PC-3 (cell line): ENCODE data around the gene TTLL12. TPM values are rescaled to one million over a fixed set of nuclear protein-coding genes. Genes with fewer than 3 reads are reported as not detected.

Experiments used
- ATAC-seq: fragments of 200-7000 bp; cut with Tn5 transposase; 2 replicates; pipeline ENCODE4 v1.9.1; 2020; ENCODE audit warnings: mild to moderate bottlenecking, moderate library complexity
- BruUV-seq: library from RNA; stranded (reverse); fragments of 400-500 nt; replicated peaks from 2 replicates; lab custom pipeline; 2021; lab: Mats Ljungman, UMichigan
- CTCF ChIA-PET: fragments of 300-600 bp; sonication (Branson Sonifier 250); formaldehyde crosslinking; loops from one replicate; lab custom pipeline; 2022; ENCODE audit warnings: antibody characterized with exemption; lab: Charles Lee
- POLR2A ChIA-PET: fragments of 300-600 bp; sonication (Branson Sonifier 250); formaldehyde crosslinking; loops from one replicate; lab custom pipeline; 2022; ENCODE audit warnings: antibody characterized with exemption; ENCODE audit not compliant: unreplicated experiment; lab: Charles Lee
- DNase-seq: peaks from one replicate; pipeline ENCODE4 v3.0.0-alpha.2; 2015
- H2AFZ ChIP-seq: fragments of 300-600 bp; sonication (generic); 2 replicates; pipeline ENCODE4 v1.6.0; 2016; ENCODE audit warnings: antibody characterized with exemption, low read length
- H3F3A ChIP-seq: fragments of 300-600 bp; sonication (generic); one replicate; pipeline ENCODE4 v1.6.0; 2017; ENCODE audit warnings: antibody characterized with exemption, low read length, control low read depth, mild to moderate bottlenecking; ENCODE audit not compliant: unreplicated experiment
- H3K27ac ChIP-seq: fragments of 300-600 bp; sonication (generic); 2 replicates; pipeline ENCODE4 v1.5.1; 2016; ENCODE audit warnings: mild to moderate bottlenecking, low read length
- H3K27me3 ChIP-seq: fragments of 300-600 bp; sonication (generic); 2 replicates; pipeline ENCODE4 v1.6.1; 2016; ENCODE audit warnings: low read length, mixed read lengths
- H3K36me3 ChIP-seq: fragments of 300-600 bp; sonication (generic); 2 replicates; pipeline ENCODE4 v1.6.1; 2016; ENCODE audit warnings: low read depth, mixed run types, low read length, mixed read lengths
- H3K4me1 ChIP-seq: fragments of 300-600 bp; sonication (generic); 2 replicates; pipeline ENCODE4 v1.5.1; 2016; ENCODE audit warnings: low read length; ENCODE audit not compliant: insufficient read depth
- H3K4me2 ChIP-seq: fragments of 300-600 bp; sonication (generic); 2 replicates; pipeline ENCODE4 v1.6.0; 2016; ENCODE audit warnings: low read length
- H3K4me3 ChIP-seq: fragments of 300-600 bp; sonication (generic); 2 replicates; pipeline ENCODE4 v1.5.1; 2016; ENCODE audit warnings: mild to moderate bottlenecking, low read length, mixed read lengths
- H3K79me2 ChIP-seq: fragments of 300-600 bp; sonication (generic); 2 replicates; pipeline ENCODE4 v1.6.1; 2017; ENCODE audit warnings: low read length, mixed read lengths
- H3K9ac ChIP-seq: fragments of 300-600 bp; sonication (generic); 2 replicates; pipeline ENCODE4 v1.6.0; 2016; ENCODE audit warnings: mild to moderate bottlenecking, low read length
- H3K9me2 ChIP-seq: fragments of 300-600 bp; sonication (generic); replicated peaks from 2 replicates; pipeline ENCODE4 v1.6.1; 2016; ENCODE audit warnings: mixed run types, low read length, mixed read lengths
- H3K9me3 ChIP-seq: fragments of 300-600 bp; sonication (generic); 2 replicates; pipeline ENCODE4 v1.6.1; 2016; ENCODE audit warnings: low read length, mixed read lengths
- H4K20me1 ChIP-seq: fragments of 300-600 bp; sonication (generic); 2 replicates; pipeline ENCODE4 v1.6.1; 2016; ENCODE audit warnings: low read length, mixed read lengths
- CTCF ChIP-seq: fragments of 300-600 bp; sonication (generic); conservative IDR thresholded peaks from 2 replicates; pipeline ENCODE4 v1.5.1; 2017; ENCODE audit warnings: antibody characterized with exemption, low read depth, mild to moderate bottlenecking, low read length
- EZH2 ChIP-seq: fragments of 300-600 bp; sonication (generic); IDR thresholded peaks from one replicate; pipeline ENCODE4 v1.6.1; 2017; ENCODE audit warnings: antibody characterized with exemption, mild to moderate bottlenecking, low read length; ENCODE audit not compliant: unreplicated experiment
- EZH2phosphoT487 ChIP-seq: fragments of 300-600 bp; sonication (generic); IDR thresholded peaks from 2 replicates; pipeline ENCODE4 v1.6.1; 2018; ENCODE audit warnings: mild to moderate bottlenecking, antibody characterized with exemption, low read length, borderline replicate concordance
- intact Hi-C: fragments of 100-400 bp; cut with micrococcal nuclease; formaldehyde crosslinking; loops from 2 replicates; pipeline ENCODE4 v1.9.0; 2023
- total RNA-seq: library from RNA; depleted of rRNA; stranded (reverse); fragments of >200 nt; gene quantifications from 2 replicates; pipeline ENCODE4 v1.2.3, GENCODE V29; 2014

The TTLL12 gene
- total RNA-seq, 1 experiment from 2014 or later, result 48.9 TPM

- TF ChIP-seq CTCF (no peak), EZH2phosphoT487 (no peak), EZH2 (no peak)
- Histone ChIP-seq H3K79me2 (no peaks in the 10 kb centered on the region), H3K4me2 (no peak overlapping the region), H3K4me1 (no peaks in the 10 kb centered on the region), H3K4me3 (no peak overlapping the region), H3K9me3 (no peaks in the 10 kb centered on the region), H3K36me3 (no peaks in the 10 kb centered on the region), H2AFZ (no peak overlapping the region), H3F3A (no peaks in the 10 kb centered on the region), H3K27me3 (no peaks in the 10 kb centered on the region), H3K27ac (no peak overlapping the region), H3K9me2 (no peaks in the 10 kb centered on the region), H3K9ac (no peak overlapping the region), H4K20me1 (no peaks in the 10 kb centered on the region)
- intact Hi-C loops, result no loop called here
- ChIA-PET CTCF (no interaction called here), POLR2A (no interaction called here)
- DNase-seq (no peak), ATAC-seq (no peak)
- no TSS peak for BruUV-seq
Observed at GRCh38 chr22:43168471-43169309, 18.2 kb downstream of the TTLL12 start.

GRCh38 chr22:43167001-43167589 lies 19.8 kb downstream of the TTLL12 start:
- Histone ChIP-seq H3K9me3 (no peaks in the 10 kb centered on the region), H3K9ac (no peak overlapping the region), H3K4me2 (no peak overlapping the region), H3K9me2 (no peaks in the 10 kb centered on the region), H3K36me3 (no peaks in the 10 kb centered on the region), H3K27me3 (no peaks in the 10 kb centered on the region), H2AFZ (no peak overlapping the region), H3F3A (no peaks in the 10 kb centered on the region), H3K4me1 (no peaks in the 10 kb centered on the region), H3K27ac (no peak overlapping the region), H3K4me3 (no peak overlapping the region), H4K20me1 (no peaks in the 10 kb centered on the region), H3K79me2 (no peaks in the 10 kb centered on the region)
- DNase-seq (no peak), ATAC-seq (no peak)
- no TSS peak for BruUV-seq
- POLR2A ChIA-PET, result no interaction called here
- CTCF ChIA-PET, result no interaction called here
- intact Hi-C loops, result no loop called here
- TF ChIP-seq EZH2 (no peak), EZH2phosphoT487 (no peak), CTCF (no peak)
